ENCODE results near the gene INTS7. TPM values are rescaled to one million over a fixed set of nuclear protein-coding genes. Genes with fewer than 3 reads are reported as not detected.
"Not testable (repeated sequence)": the region's sequence is repeated elsewhere in the genome, so short reads cannot be mapped to it uniquely, and the experiment has no call there.

INTS7 gene
- total RNA-seq, 1 experiment from 2014 or later, result 21.7 TPM

DNA sequence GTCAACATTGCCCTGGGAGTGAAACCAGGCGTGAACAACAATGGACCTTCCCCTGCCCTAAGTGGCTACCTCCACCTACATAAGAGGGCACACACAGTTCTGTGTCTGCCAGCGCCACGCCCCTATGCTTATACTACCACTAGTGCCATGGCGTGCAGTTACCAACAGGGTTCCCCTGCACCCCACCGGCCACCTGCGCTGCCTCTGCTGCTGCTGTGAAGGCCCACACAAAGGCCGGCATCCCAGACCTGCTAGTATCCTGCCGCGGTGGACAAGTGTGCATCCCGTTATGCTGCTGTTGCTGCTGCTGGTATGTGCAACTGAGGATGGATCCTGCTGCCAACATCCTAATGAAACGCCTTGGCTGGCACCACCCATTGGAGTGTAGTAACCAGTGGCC, 75.7 kb downstream of the INTS7 start (continued):
- TF ChIP-seq, protein P1, sequence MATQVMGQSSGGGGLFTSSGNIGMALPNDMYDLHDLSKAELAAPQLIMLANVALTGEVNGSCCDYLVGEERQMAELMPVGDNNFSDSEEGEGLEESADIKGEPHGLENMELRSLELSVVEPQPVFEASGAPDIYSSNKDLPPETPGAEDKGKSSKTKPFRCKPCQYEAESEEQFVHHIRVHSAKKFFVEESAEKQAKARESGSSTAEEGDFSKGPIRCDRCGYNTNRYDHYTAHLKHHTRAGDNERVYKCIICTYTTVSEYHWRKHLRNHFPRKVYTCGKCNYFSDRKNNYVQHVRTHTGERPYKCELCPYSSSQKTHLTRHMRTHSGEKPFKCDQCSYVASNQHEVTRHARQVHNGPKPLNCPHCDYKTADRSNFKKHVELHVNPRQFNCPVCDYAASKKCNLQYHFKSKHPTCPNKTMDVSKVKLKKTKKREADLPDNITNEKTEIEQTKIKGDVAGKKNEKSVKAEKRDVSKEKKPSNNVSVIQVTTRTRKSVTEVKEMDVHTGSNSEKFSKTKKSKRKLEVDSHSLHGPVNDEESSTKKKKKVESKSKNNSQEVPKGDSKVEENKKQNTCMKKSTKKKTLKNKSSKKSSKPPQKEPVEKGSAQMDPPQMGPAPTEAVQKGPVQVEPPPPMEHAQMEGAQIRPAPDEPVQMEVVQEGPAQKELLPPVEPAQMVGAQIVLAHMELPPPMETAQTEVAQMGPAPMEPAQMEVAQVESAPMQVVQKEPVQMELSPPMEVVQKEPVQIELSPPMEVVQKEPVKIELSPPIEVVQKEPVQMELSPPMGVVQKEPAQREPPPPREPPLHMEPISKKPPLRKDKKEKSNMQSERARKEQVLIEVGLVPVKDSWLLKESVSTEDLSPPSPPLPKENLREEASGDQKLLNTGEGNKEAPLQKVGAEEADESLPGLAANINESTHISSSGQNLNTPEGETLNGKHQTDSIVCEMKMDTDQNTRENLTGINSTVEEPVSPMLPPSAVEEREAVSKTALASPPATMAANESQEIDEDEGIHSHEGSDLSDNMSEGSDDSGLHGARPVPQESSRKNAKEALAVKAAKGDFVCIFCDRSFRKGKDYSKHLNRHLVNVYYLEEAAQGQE (IDR thresholded peaks at IDR 0.05; ENCODE audit: low read depth), result no peak
- TF ChIP-seq RAD21 (IDR thresholded peaks at IDR 0.05; ENCODE audit: low read depth) (no peak), EZH2phosphoT487 (IDR thresholded peaks at IDR 0.05; ENCODE audit: borderline replicate concordance) (no peak), ELF1 (IDR thresholded peaks at IDR 0.05; ENCODE audit: borderline replicate concordance, low read depth) (no peak)
- TF ChIP-seq, protein P2, sequence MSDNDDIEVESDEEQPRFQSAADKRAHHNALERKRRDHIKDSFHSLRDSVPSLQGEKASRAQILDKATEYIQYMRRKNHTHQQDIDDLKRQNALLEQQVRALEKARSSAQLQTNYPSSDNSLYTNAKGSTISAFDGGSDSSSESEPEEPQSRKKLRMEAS (IDR thresholded peaks at IDR 0.05), result no peak

DNA sequence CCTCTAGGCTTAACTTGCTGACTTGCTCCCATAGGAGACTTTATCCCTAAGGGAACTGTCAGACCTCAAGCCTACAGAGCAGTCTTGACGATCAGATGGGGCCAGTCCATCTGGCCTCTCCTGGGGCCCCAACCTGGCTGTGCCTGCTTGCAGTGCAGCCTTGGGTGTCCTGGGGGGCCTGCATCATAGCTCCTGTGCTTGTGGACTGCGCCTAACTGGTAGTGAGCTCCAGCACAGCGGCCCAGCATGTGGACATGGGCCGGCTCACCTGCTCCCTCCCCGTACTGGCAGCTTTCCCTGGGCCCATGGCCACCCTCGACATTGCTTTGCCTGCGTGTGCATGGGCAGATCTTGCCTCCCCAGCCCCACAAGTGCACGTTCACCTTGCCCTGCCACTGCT, 76.1 kb downstream of the INTS7 start:
- ATAC-seq, result no peak
- Histone ChIP-seq H3K4me2 (ENCODE audit: low read length) (no peak overlapping the region), H3K4me1 (ENCODE audit: control insufficient read depth in 1 of 2, insufficient read depth in 2 of 2, low read length in 2 of 2) (no peaks in the 10 kb centered on the region), H3K9ac (ENCODE audit: low read length) (no peak overlapping the region), H2AFZ (ENCODE audit: low read depth, low read length, poor library complexity, severe bottlenecking) (no peak overlapping the region), H3K27me3 (ENCODE audit: insufficient read depth, low read length) (no peaks in the 10 kb centered on the region), H3K79me2 (ENCODE audit: insufficient read depth, low read length) (no peaks in the 10 kb centered on the region), H3K36me3 (ENCODE audit: control insufficient read depth in 1 of 2, insufficient read depth in 2 of 2, low read length in 2 of 2) (peaks cover 0 to 4% of the 10 kb centered on the region in 2 experiments; a peak in 1 of 4 replicates), H3K27ac (ENCODE audit: low read depth, low read length) (no peak overlapping the region), H3K9me3 (ENCODE audit: control insufficient read depth in 1 of 2, insufficient read depth in 1 of 2, low read depth in 1 of 2, low read length in 2 of 2) (no peaks in the 10 kb centered on the region), H3K4me3 (replicated peaks in 1 of 2; ENCODE audit: low read depth in 1 of 2, low read length in 2 of 2) (no peak overlapping the region), H3K9me2 (ENCODE audit: insufficient read depth) (no peaks in the 10 kb centered on the region), H4K20me1 (ENCODE audit: insufficient read depth) (no peaks in the 10 kb centered on the region)
- DNase-seq (ENCODE audit: low read depth, low spot score), result no peak
- CTCF ChIA-PET, result no interaction called here
- no TSS peak for BruUV-seq (replicated peaks)
- RAD21 ChIA-PET (ENCODE audit: low non-redundant PET in 1 of 2, low total read pairs in 2 of 2, uncharacterized antibody in 2 of 2, unreplicated experiment in 2 of 2), result no interaction called here
- no peak for TF ChIP-seq POLR2AphosphoS5 (IDR thresholded peaks at IDR 0.05; ENCODE audit: low read depth, low read length)
- TF ChIP-seq, protein P2 (IDR thresholded peaks at IDR 0.05), result no peak
- no peak for TF ChIP-seq CEBPB (IDR thresholded peaks at IDR 0.05; ENCODE audit: low read depth)
- TF ChIP-seq RAD21 (IDR thresholded peaks at IDR 0.05; ENCODE audit: low read depth), result no peak
- TF ChIP-seq ATF3 (IDR thresholded peaks at IDR 0.05), result no peak
- no peak for TF ChIP-seq EGR1 (IDR thresholded peaks at IDR 0.05; ENCODE audit: low read depth)
- no peak for TF ChIP-seq FOSL1 (IDR thresholded peaks at IDR 0.05; ENCODE audit: low read depth)
- no peak for TF ChIP-seq POLR2A (IDR thresholded peaks at IDR 0.05; ENCODE audit: borderline replicate concordance, extremely low read depth, insufficient read depth, insufficient read length)
- no peak for TF ChIP-seq SIN3A (IDR thresholded peaks at IDR 0.05; ENCODE audit: low read depth)
- no peak for TF ChIP-seq EZH2 (IDR thresholded peaks at IDR 0.05)
- intact Hi-C loops (cut with micrococcal nuclease), result no loop called here
- POLR2A ChIA-PET, result no interaction called here

- H2AFZ ChIP-seq (ENCODE audit: low read depth, low read length, poor library complexity, severe bottlenecking); H4K20me1 ChIP-seq (ENCODE audit: insufficient read depth); H3K9me2 ChIP-seq (ENCODE audit: insufficient read depth); H3K4me3 ChIP-seq (replicated peaks in 1 of 2; ENCODE audit: low read depth in 1 of 2, low read length in 2 of 2); H3K27ac ChIP-seq (ENCODE audit: low read depth, low read length); DNase-seq (ENCODE audit: low read depth, low spot score); H3K9ac ChIP-seq (ENCODE audit: low read length); intact Hi-C loops (cut with micrococcal nuclease); H3K4me2 ChIP-seq (ENCODE audit: low read length); RAD21 ChIA-PET (ENCODE audit: low non-redundant PET in 1 of 2, low total read pairs in 2 of 2, uncharacterized antibody in 2 of 2, unreplicated experiment in 2 of 2); H3K27me3 ChIP-seq (ENCODE audit: insufficient read depth, low read length); CTCF ChIA-PET; POLR2A ChIA-PET; H3K36me3 ChIP-seq (ENCODE audit: control insufficient read depth in 1 of 2, insufficient read depth in 2 of 2, low read length in 2 of 2); BruUV-seq (replicated peaks); H3K9me3 ChIP-seq (ENCODE audit: control insufficient read depth in 1 of 2, insufficient read depth in 1 of 2, low read depth in 1 of 2, low read length in 2 of 2); ATAC-seq; H3K79me2 ChIP-seq (ENCODE audit: insufficient read depth, low read length): not testable (repeated sequence)
- H3K4me1 ChIP-seq (ENCODE audit: control insufficient read depth in 1 of 2, insufficient read depth in 2 of 2, low read length in 2 of 2), result peaks cover 0 to 11% of the 10 kb centered on the region in 2 experiments; a peak in 2 of 4 replicates
These were observed 81.3 kb downstream of the INTS7 start for GRCh38 chr1:211954028-211954427.
